GM18867 (cell line): ENCODE results near the gene ANK2.

Experiments used
- ATAC-seq: cut with Tn5 transposase; IDR thresholded peaks from one replicate; pipeline ENCODE4 v1.9.1; 2021; ENCODE audit warnings: mild to moderate bottlenecking, moderate library complexity; ENCODE audit not compliant: unreplicated experiment

ANK2 gene

GRCh38 chr4:113385281-113385899 lies 335.9 kb downstream of the ANK2 start:
- no peak for ATAC-seq

DNA sequence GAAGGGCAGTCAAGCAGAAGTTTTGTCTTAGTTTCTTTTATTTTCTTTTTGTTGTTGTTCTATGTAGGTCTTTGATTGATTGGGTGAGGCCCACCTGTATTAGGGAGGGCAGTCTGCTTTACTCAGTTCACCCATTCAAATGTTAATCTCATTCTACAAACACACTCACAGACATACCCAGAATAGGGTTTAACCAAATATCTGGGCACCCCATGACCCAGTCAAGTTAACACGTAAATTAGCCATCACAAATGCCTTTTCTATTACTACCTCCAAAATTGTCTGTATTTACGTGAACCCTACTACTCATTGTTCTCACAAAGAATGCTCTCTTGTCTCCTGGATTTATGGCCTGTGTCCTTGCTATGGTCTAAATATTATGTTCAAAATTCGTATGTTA lies 339.7 kb downstream of the ANK2 start:
- ATAC-seq = no peak

DNA sequence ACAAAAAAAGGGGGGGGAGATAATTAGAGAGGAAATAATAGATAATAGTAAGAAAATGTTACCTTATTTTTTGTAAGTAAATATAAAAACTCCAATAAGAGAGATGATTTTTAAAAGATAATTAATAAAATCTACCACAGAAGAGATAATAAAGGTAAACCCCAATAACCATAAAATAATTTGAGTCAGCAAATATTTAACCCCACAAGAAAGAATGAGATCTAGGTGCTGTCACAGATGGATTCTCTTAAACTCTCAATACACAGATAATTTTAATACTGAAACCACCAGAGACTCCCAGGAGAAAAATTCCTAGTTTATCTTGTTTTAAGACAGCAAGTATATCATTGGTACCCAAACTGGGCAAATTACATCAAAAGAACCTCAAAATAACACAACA lies 341.4 kb downstream of the ANK2 start:
- ATAC-seq = no peak

GRCh38 chr4:113394108-113394729 lies 344.8 kb downstream of the ANK2 start:
- ATAC-seq = peak; percentile 7

- ATAC-seq = peak; percentile 96
Observed at GRCh38 chr4:113394730-113395530, 345.5 kb downstream of the ANK2 start.

- ATAC-seq = no peak
Observed at GRCh38 chr4:113397114-113397701, 347.8 kb downstream of the ANK2 start.

DNA sequence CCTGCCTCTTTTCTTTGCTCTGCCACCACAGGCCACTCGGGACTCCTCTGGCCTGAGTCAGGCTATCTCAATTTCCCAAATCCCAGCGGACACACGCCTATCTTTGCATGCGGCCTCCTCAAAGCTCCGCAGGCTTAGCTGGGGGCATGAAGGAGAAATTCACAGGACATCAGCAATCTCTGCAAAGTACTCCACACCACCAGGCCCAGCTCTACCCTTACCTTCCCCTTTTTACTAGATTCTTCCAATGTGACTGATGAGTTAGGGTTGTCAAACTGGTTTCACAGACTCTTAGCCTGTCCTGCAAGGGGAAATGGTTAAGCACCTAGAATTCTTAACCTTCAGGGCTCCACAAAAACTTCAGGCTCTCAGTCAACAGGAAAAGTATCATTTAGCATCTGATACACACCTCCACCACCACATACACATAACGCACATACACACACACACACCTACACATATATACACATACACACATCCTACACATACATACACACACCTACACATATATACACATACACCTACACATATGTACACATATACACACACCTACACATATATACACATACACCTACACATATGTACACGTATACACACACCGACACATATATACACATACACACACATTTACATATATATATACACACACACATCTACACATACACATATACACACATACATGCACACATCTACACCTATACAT lies 349.1 kb downstream of the ANK2 start:
- no peak for ATAC-seq

DNA sequence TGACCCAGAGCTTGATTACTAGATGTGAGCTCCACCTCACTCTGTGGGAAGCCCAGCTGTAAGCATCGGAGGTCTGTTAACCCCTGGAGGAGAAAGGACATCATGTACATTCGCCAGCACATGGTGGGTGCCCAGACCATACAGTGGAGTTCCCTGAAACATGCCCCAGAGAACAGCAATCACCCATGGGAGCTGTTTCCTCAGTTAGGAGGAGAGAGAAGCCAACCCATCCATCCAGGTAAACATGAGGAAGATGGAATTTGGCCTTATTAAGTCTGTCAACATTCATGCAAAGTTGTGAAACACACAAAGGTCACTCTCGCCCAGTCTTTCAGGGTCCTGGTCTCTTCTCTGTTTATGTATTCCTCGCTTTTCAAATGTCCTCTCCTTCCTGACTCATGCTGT lies 354.7 kb downstream of the ANK2 start:
- ATAC-seq = no peak

GRCh38 chr4:113404841-113405240 lies 355.4 kb downstream of the ANK2 start:
- no peak for ATAC-seq

DNA sequence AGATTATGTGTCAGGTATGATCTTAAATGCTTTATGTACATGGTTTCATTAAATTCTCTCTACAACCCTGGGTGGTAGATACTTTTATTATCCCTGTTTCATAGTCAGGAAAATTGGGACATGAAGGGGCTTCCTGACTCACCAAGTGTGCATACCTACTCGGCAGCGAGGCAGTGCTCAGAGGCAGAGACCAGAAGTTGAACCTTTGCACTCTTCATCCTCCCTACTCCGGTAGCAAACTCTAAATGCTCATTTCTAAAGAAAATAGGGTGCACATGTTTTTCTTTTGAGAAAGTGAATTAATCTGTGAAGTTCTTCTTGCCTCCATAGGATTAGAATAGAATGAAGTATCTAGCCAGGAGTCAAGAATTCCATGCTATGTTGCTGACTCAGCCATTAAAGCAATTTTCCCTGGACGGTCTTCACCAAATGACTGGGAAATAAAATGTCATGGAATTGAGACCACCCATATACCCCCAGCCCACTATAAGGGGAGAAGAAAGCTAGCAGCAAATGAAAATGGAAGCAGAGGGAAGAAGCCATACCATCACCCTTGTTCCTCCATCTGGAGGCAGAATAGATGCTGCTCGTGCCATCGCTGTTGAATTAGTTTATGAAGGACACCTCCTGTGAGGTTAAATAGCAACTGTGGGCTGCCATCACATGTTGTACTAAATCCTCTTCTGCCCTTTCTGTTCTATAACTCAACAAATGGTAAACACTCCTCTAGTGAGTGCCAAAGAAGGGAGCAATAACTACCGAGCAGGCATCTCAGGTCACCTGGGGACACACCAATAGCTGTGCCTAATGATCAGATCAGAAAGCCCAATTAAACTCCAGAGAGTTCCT lies 356.6 kb downstream of the ANK2 start:
- ATAC-seq = no peak

GRCh38 chr4:113406723-113407016 lies 357.2 kb downstream of the ANK2 start:
- ATAC-seq = no peak

DNA sequence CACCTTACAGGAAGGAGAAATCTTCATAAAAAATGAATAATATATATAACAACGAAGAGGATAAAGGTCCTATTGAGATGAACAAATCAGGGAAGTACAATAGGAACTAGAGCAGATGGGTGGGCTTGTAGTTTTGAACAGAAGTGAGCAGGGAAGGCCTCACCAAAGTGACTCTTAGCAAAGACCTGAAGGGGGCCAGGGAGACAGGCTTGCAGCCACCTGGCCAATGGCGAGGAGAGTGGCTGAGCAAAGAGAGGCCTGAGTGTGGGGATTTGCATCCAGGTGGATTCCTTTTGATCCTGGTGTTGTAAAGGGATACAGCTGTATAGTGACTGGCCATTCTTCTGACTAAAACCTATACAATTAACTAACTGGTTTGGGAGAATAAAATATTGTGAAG lies 358.0 kb downstream of the ANK2 start:
- ATAC-seq = no peak

DNA sequence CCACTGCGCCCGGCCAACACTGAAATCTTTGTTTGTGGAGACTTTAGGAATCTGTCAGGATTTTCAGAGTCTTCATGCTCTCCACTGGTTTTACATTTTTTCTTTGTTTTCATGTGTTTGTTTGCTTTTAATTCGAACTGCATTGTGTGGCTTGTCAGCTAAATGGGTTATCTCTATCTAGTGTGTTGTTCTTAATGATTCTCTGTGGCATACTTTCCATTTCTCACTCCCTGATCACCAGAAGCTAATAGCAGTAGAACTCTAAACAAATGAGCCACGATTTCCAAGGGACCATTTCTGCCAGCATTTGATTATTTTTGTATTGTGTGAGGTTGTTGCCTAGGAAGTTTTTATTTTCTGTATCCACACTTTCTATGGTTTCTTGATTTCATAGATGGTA lies 359.7 kb downstream of the ANK2 start:
- no peak for ATAC-seq

DNA sequence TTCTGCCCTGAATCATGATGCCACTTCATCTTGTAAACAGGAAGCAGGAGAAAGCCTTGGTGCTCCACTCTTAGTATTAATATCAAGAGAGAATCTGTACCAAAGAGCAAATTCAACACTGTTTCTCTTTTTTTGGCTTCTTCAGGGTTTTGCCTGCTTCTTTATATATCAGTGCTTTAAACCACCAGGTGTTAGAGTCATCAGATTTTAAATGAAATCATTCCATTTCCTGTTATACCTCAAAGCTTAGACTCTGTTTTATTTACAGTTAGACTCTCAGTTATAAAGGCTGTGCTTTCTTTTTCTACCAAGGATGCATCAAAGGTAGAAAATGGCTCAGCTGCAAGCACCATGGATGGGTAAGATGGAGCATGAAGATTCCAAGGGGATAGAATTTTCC lies 361.2 kb downstream of the ANK2 start:
- no peak for ATAC-seq

GRCh38 chr4:113411496-113411938 lies 362.1 kb downstream of the ANK2 start:
- ATAC-seq = no peak

- ATAC-seq = no peak
Observed at GRCh38 chr4:113419631-113420030, 370.2 kb downstream of the ANK2 start.

DNA sequence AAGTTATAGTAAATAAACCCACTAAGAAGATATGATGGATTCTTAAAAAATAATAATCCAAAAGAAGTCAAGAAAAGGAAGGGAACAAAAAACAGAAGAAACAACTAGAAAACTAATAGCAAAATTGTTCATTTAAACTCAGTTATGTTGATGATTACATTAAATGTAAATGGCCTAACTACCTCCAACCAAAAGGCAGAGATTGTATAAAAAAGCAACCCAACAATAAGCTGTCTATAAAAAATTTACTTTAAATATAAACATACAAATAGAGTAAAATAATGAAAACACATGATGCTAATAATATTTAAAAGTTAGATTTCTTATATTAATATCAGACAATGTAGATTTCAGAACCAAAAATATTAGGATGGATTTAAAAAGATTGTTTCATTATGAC lies 371.5 kb downstream of the ANK2 start:
- ATAC-seq = no peak

DNA sequence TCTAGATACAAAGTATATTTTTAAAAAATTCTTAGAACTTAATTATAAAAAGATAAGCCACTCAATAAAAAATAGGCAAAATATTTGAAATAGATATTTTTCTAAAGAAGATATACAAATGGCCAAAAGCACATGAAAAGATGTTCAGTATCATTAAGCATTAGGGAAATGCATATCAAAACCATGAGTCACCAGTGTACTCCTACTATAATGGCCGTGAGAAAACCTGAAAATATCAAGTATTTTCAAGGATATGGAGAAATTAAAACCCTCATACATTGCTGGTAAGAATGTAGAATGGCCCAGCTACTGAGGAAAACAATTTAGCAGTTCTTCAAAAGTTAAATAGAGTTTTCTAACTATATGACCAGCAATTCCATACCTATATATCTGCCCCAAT lies 374.2 kb downstream of the ANK2 start:
- ATAC-seq = no peak

DNA sequence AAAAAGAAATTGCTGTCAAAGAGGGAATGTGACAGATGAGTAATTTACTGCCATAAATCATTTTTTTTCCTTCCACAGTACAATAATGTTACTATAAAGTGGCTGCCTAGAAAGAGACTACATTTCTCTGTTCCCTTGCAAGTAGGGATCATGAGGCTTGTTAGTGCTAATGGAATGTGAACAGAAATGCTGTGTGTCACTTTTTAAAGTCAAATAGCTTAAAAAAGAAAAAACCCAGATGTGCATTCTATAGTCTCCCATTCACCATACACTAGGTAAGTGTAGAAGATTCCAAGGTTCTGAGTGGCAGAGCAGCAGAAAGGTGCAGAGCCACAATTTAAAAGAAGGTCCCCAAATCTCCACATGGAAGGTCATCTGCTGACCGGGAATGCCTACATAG lies 383.7 kb downstream of the ANK2 start:
- ATAC-seq = no peak
